ENCODE data around the gene SHLD1. TPM values are rescaled to one million over a fixed set of nuclear protein-coding genes. Genes with fewer than 3 reads are reported as not detected.

Gene SHLD1
- total RNA-seq, 4 donors from 2014 or later: 1.8 to 9.7 (median 6.3) TPM

GRCh38 chr20:5710551-5710950 is 39.6 kb upstream of the SHLD1 start:
- TF ChIP-seq CTCF (IDR thresholded peaks at IDR 0.05) (no peak), POLR2A (IDR thresholded peaks at IDR 0.05) (no peak)
- no peak for DNase-seq
- no peaks in the 10 kb centered on the region for H3K27me3 ChIP-seq
- H3K27ac ChIP-seq: no peak overlapping the region
- intact Hi-C loops (cut with DNase I; ENCODE audit: low total_unique reads): no loop called here
- H3K9me3 ChIP-seq: no peaks in the 10 kb centered on the region
- no peaks in the 10 kb centered on the region for H3K4me1 ChIP-seq
- no peaks in the 10 kb centered on the region for H3K36me3 ChIP-seq
- no peak overlapping the region for H3K4me3 ChIP-seq

GRCh38 chr20:5714261-5715041 is 35.8 kb upstream of the SHLD1 start:
- H3K36me3 ChIP-seq: no peaks in the 10 kb centered on the region
- no peaks in the 10 kb centered on the region for H3K27me3 ChIP-seq
- intact Hi-C loops (cut with DNase I; ENCODE audit: low total_unique reads): no loop called here
- H3K4me3 ChIP-seq: no peak overlapping the region
- no peaks in the 10 kb centered on the region for H3K4me1 ChIP-seq
- no peak overlapping the region for H3K27ac ChIP-seq
- DNase-seq: peak in 1 of 2 donors; percentile 19
- TF ChIP-seq POLR2A (IDR thresholded peaks at IDR 0.05) (no peak), CTCF (IDR thresholded peaks at IDR 0.05) (no peak)
- no peaks in the 10 kb centered on the region for H3K9me3 ChIP-seq

- no peak for TF ChIP-seq CTCF (IDR thresholded peaks at IDR 0.05)
- no peak for TF ChIP-seq POLR2A (IDR thresholded peaks at IDR 0.05)
- Histone ChIP-seq H3K4me3 (no peak overlapping the region), H3K27ac (no peak overlapping the region), H3K4me1 (no peaks in the 10 kb centered on the region), H3K27me3 (no peaks in the 10 kb centered on the region), H3K36me3 (no peaks in the 10 kb centered on the region), H3K9me3 (no peaks in the 10 kb centered on the region)
- DNase-seq: no peak
- intact Hi-C loops (cut with DNase I; ENCODE audit: low total_unique reads): no loop called here
Observed at GRCh38 chr20:5715071-5715841, 34.9 kb upstream of the SHLD1 start.

- no peaks in the 10 kb centered on the region for H3K9me3 ChIP-seq
- H3K4me1 ChIP-seq: no peaks in the 10 kb centered on the region
- no peak overlapping the region for H3K4me3 ChIP-seq
- no peak overlapping the region for H3K27ac ChIP-seq
- no peak for TF ChIP-seq CTCF (IDR thresholded peaks at IDR 0.05)
- no peak for TF ChIP-seq POLR2A (IDR thresholded peaks at IDR 0.05)
- DNase-seq: no peak
- H3K36me3 ChIP-seq: no peaks in the 10 kb centered on the region
- intact Hi-C loops (cut with DNase I; ENCODE audit: low total_unique reads): no loop called here
- no peaks in the 10 kb centered on the region for H3K27me3 ChIP-seq
Observed at GRCh38 chr20:5716953-5717352, 33.2 kb upstream of the SHLD1 start.
